Kidney epithelial cell (primary cell): ENCODE data around the gene KIF5C. TPM values are rescaled to one million over a fixed set of nuclear protein-coding genes. Genes with fewer than 3 reads are reported as not detected.
A peak's percentile ranks its signal among the peaks of the same experiment; 100 is the strongest.

ENCODE experiments used
- DNase-seq: peaks from one replicate; pipeline ENCODE4 v3.0.0-alpha.2; 2010; ENCODE audit warnings: low read depth
- H3K27me3 ChIP-seq: 2 replicates; pipeline ENCODE4 v1.6.0; 2011; ENCODE audit warnings: low read length; ENCODE audit not compliant: control insufficient read depth, insufficient read depth
- H3K36me3 ChIP-seq: 2 replicates; pipeline ENCODE4 v1.5.1; 2011; ENCODE audit warnings: low read length; ENCODE audit not compliant: control insufficient read depth, insufficient read depth
- H3K4me3 ChIP-seq: 2 replicates; pipeline ENCODE4 v1.5.1; 2011; ENCODE audit warnings: low read depth, mild to moderate bottlenecking, control low read depth, low read length
- total RNA-seq: library from RNA; depleted of rRNA; stranded (reverse); fragments of >200 nt; gene quantifications from 2 replicates; pipeline ENCODE4 v1.2.3, GENCODE V29; 2015
- TF ChIP-seq, protein P1 (sequence below): IDR thresholded peaks from 2 replicates; pipeline ENCODE4 v1.5.1; 2011; ENCODE audit warnings: mild to moderate bottlenecking, moderate library complexity, low read length, control low read depth, inconsistent platforms; ENCODE audit not compliant: insufficient read depth, poor library complexity, severe bottlenecking

KIF5C gene
- total RNA-seq, 1 donor from 2014 or later: 8.7 TPM

DNA sequence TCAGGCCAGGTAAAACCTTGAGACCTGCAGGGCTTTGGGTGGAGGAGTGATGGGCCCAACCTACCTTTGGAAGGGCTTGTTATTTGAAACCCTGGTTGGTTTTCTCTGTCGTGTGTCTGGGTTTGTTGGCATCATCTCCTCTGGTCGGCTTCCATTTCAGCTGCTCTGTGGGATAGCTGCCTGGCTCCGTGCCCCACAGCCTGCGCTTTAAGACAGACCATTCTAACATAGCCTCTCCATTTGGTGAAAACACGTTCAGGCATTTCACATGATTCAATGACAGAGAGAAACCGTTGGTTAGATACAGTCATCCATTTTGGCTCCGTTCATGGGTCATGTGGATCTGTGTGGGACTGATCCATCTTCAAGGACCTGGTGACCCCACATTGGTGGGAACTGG is 126.5 kb downstream of the KIF5C start:
- no peak for DNase-seq
- no peaks in the 10 kb centered on the region for H3K27me3 ChIP-seq
- TF ChIP-seq, protein P1, sequence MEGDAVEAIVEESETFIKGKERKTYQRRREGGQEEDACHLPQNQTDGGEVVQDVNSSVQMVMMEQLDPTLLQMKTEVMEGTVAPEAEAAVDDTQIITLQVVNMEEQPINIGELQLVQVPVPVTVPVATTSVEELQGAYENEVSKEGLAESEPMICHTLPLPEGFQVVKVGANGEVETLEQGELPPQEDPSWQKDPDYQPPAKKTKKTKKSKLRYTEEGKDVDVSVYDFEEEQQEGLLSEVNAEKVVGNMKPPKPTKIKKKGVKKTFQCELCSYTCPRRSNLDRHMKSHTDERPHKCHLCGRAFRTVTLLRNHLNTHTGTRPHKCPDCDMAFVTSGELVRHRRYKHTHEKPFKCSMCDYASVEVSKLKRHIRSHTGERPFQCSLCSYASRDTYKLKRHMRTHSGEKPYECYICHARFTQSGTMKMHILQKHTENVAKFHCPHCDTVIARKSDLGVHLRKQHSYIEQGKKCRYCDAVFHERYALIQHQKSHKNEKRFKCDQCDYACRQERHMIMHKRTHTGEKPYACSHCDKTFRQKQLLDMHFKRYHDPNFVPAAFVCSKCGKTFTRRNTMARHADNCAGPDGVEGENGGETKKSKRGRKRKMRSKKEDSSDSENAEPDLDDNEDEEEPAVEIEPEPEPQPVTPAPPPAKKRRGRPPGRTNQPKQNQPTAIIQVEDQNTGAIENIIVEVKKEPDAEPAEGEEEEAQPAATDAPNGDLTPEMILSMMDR: no peak
- no peaks in the 10 kb centered on the region for H3K36me3 ChIP-seq
- no peak overlapping the region for H3K4me3 ChIP-seq

- DNase-seq: no peak
- TF ChIP-seq, protein P1: no peak
- H3K27me3 ChIP-seq: no peaks in the 10 kb centered on the region
- H3K4me3 ChIP-seq: no peak overlapping the region
- no peaks in the 10 kb centered on the region for H3K36me3 ChIP-seq
Observed at GRCh38 chr2:149002378-149002890, 127.4 kb downstream of the KIF5C start.

DNA sequence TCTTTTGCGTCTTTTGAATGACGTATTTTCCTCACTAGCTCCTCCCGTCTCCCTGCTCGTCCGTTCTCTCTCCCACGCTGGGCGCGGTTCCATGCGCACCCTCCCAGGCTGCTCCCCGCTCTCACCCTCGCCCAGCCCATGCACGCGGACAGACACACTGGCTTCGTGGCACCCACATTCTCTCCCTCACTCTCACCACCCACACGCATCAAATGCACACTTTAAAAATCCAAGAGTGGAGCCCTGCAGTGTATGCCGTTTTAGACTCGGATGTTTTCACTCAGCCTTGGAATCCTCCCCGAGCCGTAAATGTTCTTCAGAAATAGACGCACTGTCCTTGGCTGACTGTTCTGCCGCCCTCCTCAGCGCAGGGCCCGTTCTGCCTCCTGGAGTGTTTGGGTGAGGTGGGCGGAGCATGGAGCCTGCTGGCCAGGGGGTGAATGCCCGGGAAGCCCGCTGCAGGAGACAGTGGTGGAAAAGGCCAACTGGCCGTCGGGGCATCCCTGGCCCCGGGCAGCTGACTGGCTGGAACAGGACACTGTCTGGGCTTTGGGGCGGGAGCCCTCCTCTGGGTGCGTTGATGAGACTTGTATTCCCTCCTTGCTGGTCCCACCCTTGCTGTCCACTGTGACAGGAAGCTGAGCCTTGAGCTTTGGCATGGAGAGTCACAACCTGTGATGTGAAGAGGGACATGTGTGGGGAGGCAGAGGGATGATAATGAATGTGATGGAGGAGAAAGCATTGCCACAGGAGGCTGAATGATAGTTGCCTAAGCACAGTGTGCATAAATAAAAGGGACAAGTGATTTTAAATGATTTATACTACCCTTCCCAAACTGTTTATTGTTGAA is 128.1 kb downstream of the KIF5C start:
- Histone ChIP-seq H3K27me3 (no peaks in the 10 kb centered on the region), H3K4me3 (no peak overlapping the region), H3K36me3 (no peaks in the 10 kb centered on the region)
- TF ChIP-seq, protein P1: no peak
- DNase-seq: no peak

DNA sequence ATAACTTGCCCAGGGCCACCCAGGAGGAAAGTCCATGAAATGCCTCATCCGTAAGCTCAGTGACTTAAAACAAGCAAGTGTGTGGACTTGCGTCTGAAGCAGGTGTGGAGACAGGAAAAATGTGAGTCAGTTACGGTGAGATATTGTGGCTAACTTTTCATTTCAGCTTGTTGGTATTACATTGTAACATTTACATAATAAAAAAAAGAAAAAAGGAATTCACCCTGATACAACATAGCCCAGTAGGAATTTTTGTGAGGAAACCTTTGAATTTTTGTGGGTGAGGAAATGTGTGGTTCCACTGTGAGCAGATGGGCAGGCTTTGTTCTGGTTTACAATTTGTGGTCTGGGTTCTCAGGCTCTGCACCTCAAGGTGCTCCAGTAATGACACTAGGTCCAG is 129.8 kb downstream of the KIF5C start:
- DNase-seq: peak; percentile 42
- H3K4me3 ChIP-seq: no peak overlapping the region
- no peaks in the 10 kb centered on the region for H3K27me3 ChIP-seq
- H3K36me3 ChIP-seq: no peaks in the 10 kb centered on the region
- TF ChIP-seq, protein P1: no peak

DNA sequence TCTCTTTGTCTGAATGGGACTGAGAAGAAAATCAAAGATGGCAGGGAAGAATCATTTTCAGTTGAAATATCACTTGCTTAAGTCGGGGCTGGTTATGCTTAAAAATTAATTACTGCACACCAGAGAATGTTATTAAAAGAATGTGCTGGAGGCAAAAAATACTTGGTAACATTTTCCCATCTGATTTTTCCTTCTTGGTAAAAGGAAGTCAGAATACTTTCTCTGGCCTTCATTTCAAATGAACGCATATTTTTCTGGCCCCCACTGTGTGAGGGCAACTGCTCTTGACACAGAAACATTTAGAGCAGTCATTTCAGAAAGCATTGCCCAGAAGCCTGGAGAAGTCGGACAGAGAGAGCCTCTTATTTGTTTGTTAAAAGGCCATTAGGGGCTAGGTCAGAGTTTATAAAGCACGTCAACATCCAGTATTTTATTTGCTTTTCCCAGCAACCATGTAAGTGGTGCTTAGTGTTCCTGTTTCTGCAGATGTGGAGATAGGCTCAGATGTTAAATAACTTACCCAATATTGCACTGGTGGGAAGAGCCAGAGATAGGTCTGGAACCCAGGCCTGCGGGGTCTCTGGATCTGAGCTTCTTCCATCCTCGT is 130.5 kb downstream of the KIF5C start:
- TF ChIP-seq, protein P1: no peak
- Histone ChIP-seq H3K27me3 (no peaks in the 10 kb centered on the region), H3K36me3 (no peaks in the 10 kb centered on the region), H3K4me3 (no peak overlapping the region)
- DNase-seq: no peak
